Neural cell (in vitro differentiated cells): ENCODE results near the gene STAT5B.

Experiments used
- EZH2 ChIP-seq: fragments of 200-600, 300-800 bp; shearing (Covaris generic), sonication (generic); IDR thresholded peaks from 2 replicates; pipeline ENCODE4 v1.6.1; 2014; ENCODE audit warnings: antibody characterized with exemption, low read length, borderline replicate concordance, mild to moderate bottlenecking; ENCODE audit not compliant: insufficient read depth, poor library complexity, severe bottlenecking
- POLR2AphosphoS5 ChIP-seq: IDR thresholded peaks from 2 replicates; pipeline ENCODE4 v1.6.1; 2012
- RAD21 ChIP-seq: fragments of 450-650 bp; conservative IDR thresholded peaks from 2 replicates; pipeline ENCODE4 v1.6.1; 2014; ENCODE audit warnings: antibody characterized with exemption, mild to moderate bottlenecking, moderate library complexity
- TAF1 ChIP-seq: IDR thresholded peaks from 2 replicates; pipeline ENCODE4 v1.6.1; 2012; ENCODE audit warnings: low read depth
- TF ChIP-seq, protein P1 (sequence below): fragments of 450-650 bp; IDR thresholded peaks from 2 replicates; pipeline ENCODE4 v1.5.1; 2014; ENCODE audit warnings: antibody characterized with exemption, mild to moderate bottlenecking, moderate library complexity; ENCODE audit not compliant: poor library complexity, severe bottlenecking
- TF ChIP-seq, protein P2 (sequence below): IDR thresholded peaks from 2 replicates; pipeline ENCODE4 v1.6.1; 2012; ENCODE audit warnings: borderline replicate concordance

GRCh38 chr17:42274253-42274542 is 2.0 kb downstream of the STAT5B start:
- TF ChIP-seq, protein P1, sequence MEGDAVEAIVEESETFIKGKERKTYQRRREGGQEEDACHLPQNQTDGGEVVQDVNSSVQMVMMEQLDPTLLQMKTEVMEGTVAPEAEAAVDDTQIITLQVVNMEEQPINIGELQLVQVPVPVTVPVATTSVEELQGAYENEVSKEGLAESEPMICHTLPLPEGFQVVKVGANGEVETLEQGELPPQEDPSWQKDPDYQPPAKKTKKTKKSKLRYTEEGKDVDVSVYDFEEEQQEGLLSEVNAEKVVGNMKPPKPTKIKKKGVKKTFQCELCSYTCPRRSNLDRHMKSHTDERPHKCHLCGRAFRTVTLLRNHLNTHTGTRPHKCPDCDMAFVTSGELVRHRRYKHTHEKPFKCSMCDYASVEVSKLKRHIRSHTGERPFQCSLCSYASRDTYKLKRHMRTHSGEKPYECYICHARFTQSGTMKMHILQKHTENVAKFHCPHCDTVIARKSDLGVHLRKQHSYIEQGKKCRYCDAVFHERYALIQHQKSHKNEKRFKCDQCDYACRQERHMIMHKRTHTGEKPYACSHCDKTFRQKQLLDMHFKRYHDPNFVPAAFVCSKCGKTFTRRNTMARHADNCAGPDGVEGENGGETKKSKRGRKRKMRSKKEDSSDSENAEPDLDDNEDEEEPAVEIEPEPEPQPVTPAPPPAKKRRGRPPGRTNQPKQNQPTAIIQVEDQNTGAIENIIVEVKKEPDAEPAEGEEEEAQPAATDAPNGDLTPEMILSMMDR = no peak
- TF ChIP-seq RAD21 (no peak), POLR2AphosphoS5 (no peak), EZH2 (no peak), TAF1 (no peak)
- TF ChIP-seq, protein P2, sequence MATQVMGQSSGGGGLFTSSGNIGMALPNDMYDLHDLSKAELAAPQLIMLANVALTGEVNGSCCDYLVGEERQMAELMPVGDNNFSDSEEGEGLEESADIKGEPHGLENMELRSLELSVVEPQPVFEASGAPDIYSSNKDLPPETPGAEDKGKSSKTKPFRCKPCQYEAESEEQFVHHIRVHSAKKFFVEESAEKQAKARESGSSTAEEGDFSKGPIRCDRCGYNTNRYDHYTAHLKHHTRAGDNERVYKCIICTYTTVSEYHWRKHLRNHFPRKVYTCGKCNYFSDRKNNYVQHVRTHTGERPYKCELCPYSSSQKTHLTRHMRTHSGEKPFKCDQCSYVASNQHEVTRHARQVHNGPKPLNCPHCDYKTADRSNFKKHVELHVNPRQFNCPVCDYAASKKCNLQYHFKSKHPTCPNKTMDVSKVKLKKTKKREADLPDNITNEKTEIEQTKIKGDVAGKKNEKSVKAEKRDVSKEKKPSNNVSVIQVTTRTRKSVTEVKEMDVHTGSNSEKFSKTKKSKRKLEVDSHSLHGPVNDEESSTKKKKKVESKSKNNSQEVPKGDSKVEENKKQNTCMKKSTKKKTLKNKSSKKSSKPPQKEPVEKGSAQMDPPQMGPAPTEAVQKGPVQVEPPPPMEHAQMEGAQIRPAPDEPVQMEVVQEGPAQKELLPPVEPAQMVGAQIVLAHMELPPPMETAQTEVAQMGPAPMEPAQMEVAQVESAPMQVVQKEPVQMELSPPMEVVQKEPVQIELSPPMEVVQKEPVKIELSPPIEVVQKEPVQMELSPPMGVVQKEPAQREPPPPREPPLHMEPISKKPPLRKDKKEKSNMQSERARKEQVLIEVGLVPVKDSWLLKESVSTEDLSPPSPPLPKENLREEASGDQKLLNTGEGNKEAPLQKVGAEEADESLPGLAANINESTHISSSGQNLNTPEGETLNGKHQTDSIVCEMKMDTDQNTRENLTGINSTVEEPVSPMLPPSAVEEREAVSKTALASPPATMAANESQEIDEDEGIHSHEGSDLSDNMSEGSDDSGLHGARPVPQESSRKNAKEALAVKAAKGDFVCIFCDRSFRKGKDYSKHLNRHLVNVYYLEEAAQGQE = no peak
